Mesothelial cell of epicardium (in vitro differentiated cells): ENCODE data around the gene ELL2. TPM values are rescaled to one million over a fixed set of nuclear protein-coding genes. Genes with fewer than 3 reads are reported as not detected.

Experiments used
- DNase-seq, 2 experiments: peaks; one replicate each; pipeline ENCODE4 v3.0.0; 2021; ENCODE audit warnings: low spot score in 2 of 2; ENCODE audit not compliant: unreplicated experiment in 2 of 2
- H3K27ac Mint-ChIP-seq: 2 replicates; pipeline ENCODE4 v1.8.0; 2021; ENCODE audit warnings: mixed read lengths
- H3K27me3 Mint-ChIP-seq: 2 replicates; pipeline ENCODE4 v1.8.0; 2021; ENCODE audit warnings: low read depth, mixed read lengths
- H3K36me3 Mint-ChIP-seq: 2 replicates; pipeline ENCODE4 v1.8.0; 2021; ENCODE audit warnings: mixed read lengths
- H3K4me1 Mint-ChIP-seq: 2 replicates; pipeline ENCODE4 v1.8.0; 2021; ENCODE audit warnings: mixed read lengths
- H3K4me3 Mint-ChIP-seq: 2 replicates; pipeline ENCODE4 v1.8.0; 2021; ENCODE audit warnings: mild to moderate bottlenecking, moderate library complexity, mixed read lengths
- H3K9me3 Mint-ChIP-seq: 2 replicates; pipeline ENCODE4 v1.8.0; 2021; ENCODE audit warnings: mixed read lengths
- CTCF ChIP-seq: fragments of 200-600 bp; sonication (generic); IDR thresholded peaks from one replicate; pipeline ENCODE4 v1.5.0; 2021; ENCODE audit warnings: antibody characterized with exemption; ENCODE audit not compliant: unreplicated experiment
- total RNA-seq: library from RNA; stranded (reverse); gene quantifications from 3 replicates; pipeline ENCODE4 v1.2.1, GENCODE V29; 2021

ELL2 gene
- total RNA-seq, 1 donor from 2014 or later, result 11.7 TPM

- DNase-seq, result no peak
- Mint-ChIP-seq H3K4me1 (peaks cover 2% of the 10 kb centered on the region), H3K27ac (no peak overlapping the region), H3K27me3 (no peaks in the 10 kb centered on the region), H3K4me3 (no peak overlapping the region), H3K36me3 (no peaks in the 10 kb centered on the region), H3K9me3 (no peaks in the 10 kb centered on the region)
- TF ChIP-seq CTCF, result no peak
Observed at GRCh38 chr5:95868136-95868535, 93.5 kb downstream of the ELL2 start.

- Mint-ChIP-seq H3K36me3 (no peaks in the 10 kb centered on the region), H3K9me3 (no peaks in the 10 kb centered on the region)
- DNase-seq, result no peak
Observed at GRCh38 chr5:95866435-95867040, 95.1 kb downstream of the ELL2 start.

GRCh38 chr5:95864944-95865504 lies 96.6 kb downstream of the ELL2 start:
- Mint-ChIP-seq H3K9me3 (no peaks in the 10 kb centered on the region), H3K27me3 (peaks cover 2% of the 10 kb centered on the region), H3K27ac (no peak overlapping the region), H3K36me3 (no peaks in the 10 kb centered on the region), H3K4me1 (peaks cover 24% of the 10 kb centered on the region), H3K4me3 (no peak overlapping the region)
- DNase-seq, result no peak
- no peak for TF ChIP-seq CTCF

More at GRCh38 chr5:95866435-95867040, 95.1 kb downstream of the ELL2 start:
- no peak for TF ChIP-seq CTCF
- Mint-ChIP-seq H3K27ac (no peak overlapping the region), H3K4me3 (no peak overlapping the region), H3K27me3 (no peaks in the 10 kb centered on the region), H3K4me1 (peaks cover 16% of the 10 kb centered on the region)

GRCh38 chr5:95864456-95864855 lies 97.2 kb downstream of the ELL2 start:
- Mint-ChIP-seq H3K4me3 (no peak overlapping the region), H3K27me3 (peaks cover 3% of the 10 kb centered on the region), H3K4me1 (peaks cover 25% of the 10 kb centered on the region), H3K9me3 (no peaks in the 10 kb centered on the region), H3K27ac (no peak overlapping the region), H3K36me3 (no peaks in the 10 kb centered on the region)
- no peak for DNase-seq
- TF ChIP-seq CTCF, result no peak

- Mint-ChIP-seq H3K4me3 (no peak overlapping the region), H3K4me1 (peaks cover 36% of the 10 kb centered on the region), H3K27ac (no peak overlapping the region), H3K27me3 (peaks cover 6% of the 10 kb centered on the region), H3K9me3 (no peaks in the 10 kb centered on the region), H3K36me3 (no peaks in the 10 kb centered on the region)
- DNase-seq, result no peak
- TF ChIP-seq CTCF, result no peak
Observed at GRCh38 chr5:95863383-95863757, 98.3 kb downstream of the ELL2 start.
